Activated T-cell treated with anti-CD3 and anti-CD28 coated beads, Interleukin-2, amount 50 U/mL, for 4 hours (primary cell): ENCODE results near the gene ITGB7. TPM values are rescaled to one million over a fixed set of nuclear protein-coding genes. Genes with fewer than 3 reads are reported as not detected.
A peak's percentile ranks its signal among the peaks of the same experiment; 100 is the strongest.

Experiments used
- ATAC-seq, 2 donors: fragments of 200-7000 bp; cut with Tn5 transposase; one replicate each; pipeline ENCODE4 v1.10.0; 2021
- DNase-seq: peaks from one replicate; pipeline ENCODE4 v3.0.0-alpha.2; 2020
- H3K27me3 Mint-ChIP-seq: one replicate; pipeline ENCODE4 v1.8.0; 2021; ENCODE audit warnings: low read depth, mixed read lengths
- H3K36me3 Mint-ChIP-seq: one replicate; pipeline ENCODE4 v1.8.0; 2022; ENCODE audit warnings: mixed read lengths; ENCODE audit not compliant: insufficient read depth
- H3K4me1 Mint-ChIP-seq: one replicate; pipeline ENCODE4 v1.8.0; 2021; ENCODE audit warnings: low read depth, mixed read lengths
- H3K4me3 Mint-ChIP-seq: one replicate; pipeline ENCODE4 v1.8.0; 2021; ENCODE audit warnings: mild to moderate bottlenecking, moderate library complexity, mixed read lengths
- H3K9me3 Mint-ChIP-seq: one replicate; pipeline ENCODE4 v1.8.0; 2021; ENCODE audit warnings: mixed read lengths
- total RNA-seq, 3 donors: library from RNA; stranded (reverse); gene quantifications; one replicate each; pipeline ENCODE4 v1.2.1, GENCODE V29; 2021

ITGB7 gene
- total RNA-seq, 3 donors from 2014 or later = 82.1 to 140 (median 124) TPM

GRCh38 chr12:53235742-53236442, 28.8 kb upstream of the ITGB7 start:
- Mint-ChIP-seq H3K9me3 (no peaks in the 10 kb centered on the region), H3K27me3 (no peaks in the 10 kb centered on the region), H3K4me1 (peaks cover 56% of the 10 kb centered on the region), H3K36me3 (no peaks in the 10 kb centered on the region), H3K4me3 (peak overlapping the region; percentile 23)
- DNase-seq = no peak
- ATAC-seq = no peak

GRCh38 chr12:53235164-53235563, 28.1 kb upstream of the ITGB7 start:
- peaks cover 59% of the 10 kb centered on the region for H3K4me1 Mint-ChIP-seq
- H3K27me3 Mint-ChIP-seq = no peaks in the 10 kb centered on the region
- no peak for ATAC-seq
- H3K9me3 Mint-ChIP-seq = no peaks in the 10 kb centered on the region
- H3K4me3 Mint-ChIP-seq = peak overlapping the region; percentile 24
- no peak for DNase-seq
- no peaks in the 10 kb centered on the region for H3K36me3 Mint-ChIP-seq

GRCh38 chr12:53234271-53234914, 27.3 kb upstream of the ITGB7 start:
- H3K4me3 Mint-ChIP-seq = no peak overlapping the region
- no peaks in the 10 kb centered on the region for H3K36me3 Mint-ChIP-seq
- no peaks in the 10 kb centered on the region for H3K27me3 Mint-ChIP-seq
- ATAC-seq = no peak
- H3K9me3 Mint-ChIP-seq = no peaks in the 10 kb centered on the region
- peaks cover 67% of the 10 kb centered on the region for H3K4me1 Mint-ChIP-seq
- DNase-seq = no peak

- Mint-ChIP-seq H3K27me3 (no peaks in the 10 kb centered on the region), H3K4me1 (peaks cover 70% of the 10 kb centered on the region), H3K4me3 (peak overlapping the region; percentile 85), H3K36me3 (no peaks in the 10 kb centered on the region), H3K9me3 (no peaks in the 10 kb centered on the region)
- DNase-seq (no peak), ATAC-seq (no peak)
Measured at GRCh38 chr12:53233671-53234121, 26.6 kb upstream of the ITGB7 start.

- Mint-ChIP-seq H3K27me3 (no peaks in the 10 kb centered on the region), H3K4me3 (peak overlapping the region; percentile 85), H3K36me3 (no peaks in the 10 kb centered on the region), H3K9me3 (no peaks in the 10 kb centered on the region), H3K4me1 (peaks cover 75% of the 10 kb centered on the region)
- DNase-seq (no peak), ATAC-seq (peak; percentile 32 to 41)
Measured at GRCh38 chr12:53232646-53233461, 25.8 kb upstream of the ITGB7 start.

GRCh38 chr12:53231921-53232645, 25.0 kb upstream of the ITGB7 start, which contains the start of gene RARG:
Gene RARG, minus strand, starts transcription at chr12:53232209. Its CDS starts 4,664 bp downstream, at chr12:53227545.
- DNase-seq (peak; percentile 71), ATAC-seq (peak; percentile 74 to 75)
- Mint-ChIP-seq H3K4me1 (peaks cover 72% of the 10 kb centered on the region), H3K36me3 (peaks cover under 1% of the 10 kb centered on the region), H3K27me3 (no peaks in the 10 kb centered on the region), H3K9me3 (no peaks in the 10 kb centered on the region), H3K4me3 (peak within 1 kb of the TSS; percentile 85)

- H3K9me3 Mint-ChIP-seq = no peaks in the 10 kb centered on the region
- H3K4me3 Mint-ChIP-seq = peak overlapping the region; percentile 70
- H3K27me3 Mint-ChIP-seq = no peaks in the 10 kb centered on the region
- H3K4me1 Mint-ChIP-seq = peaks cover 71% of the 10 kb centered on the region
- DNase-seq = no peak
- no peak for ATAC-seq
- H3K36me3 Mint-ChIP-seq = peaks cover 4% of the 10 kb centered on the region
Measured at GRCh38 chr12:53231671-53231920, 24.5 kb upstream of the ITGB7 start.

GRCh38 chr12:53230108-53230845, 23.2 kb upstream of the ITGB7 start:
- H3K4me1 Mint-ChIP-seq = peaks cover 65% of the 10 kb centered on the region
- no peaks in the 10 kb centered on the region for H3K27me3 Mint-ChIP-seq
- DNase-seq (no peak), ATAC-seq (no peak)
- peak overlapping the region; percentile 56 for H3K4me3 Mint-ChIP-seq
- H3K36me3 Mint-ChIP-seq = peaks cover 4% of the 10 kb centered on the region
- no peaks in the 10 kb centered on the region for H3K9me3 Mint-ChIP-seq

- Mint-ChIP-seq H3K9me3 (no peaks in the 10 kb centered on the region), H3K4me3 (peak overlapping the region; percentile 56), H3K27me3 (no peaks in the 10 kb centered on the region), H3K36me3 (peaks cover 4% of the 10 kb centered on the region), H3K4me1 (peaks cover 70% of the 10 kb centered on the region)
- DNase-seq (no peak), ATAC-seq (no peak)
Measured at GRCh38 chr12:53229454-53229853, 22.4 kb upstream of the ITGB7 start.

GRCh38 chr12:53227836-53228235, 20.8 kb upstream of the ITGB7 start:
- ATAC-seq = no peak
- Mint-ChIP-seq H3K4me1 (peaks cover 71% of the 10 kb centered on the region), H3K36me3 (peaks cover 4% of the 10 kb centered on the region), H3K9me3 (no peaks in the 10 kb centered on the region), H3K27me3 (no peaks in the 10 kb centered on the region), H3K4me3 (no peak overlapping the region)
- no peak for DNase-seq

- Mint-ChIP-seq H3K4me3 (peak overlapping the region; percentile 4), H3K9me3 (no peaks in the 10 kb centered on the region), H3K36me3 (peaks cover 4% of the 10 kb centered on the region), H3K4me1 (peaks cover 71% of the 10 kb centered on the region), H3K27me3 (no peaks in the 10 kb centered on the region)
- ATAC-seq (no peak), DNase-seq (no peak)
Measured at GRCh38 chr12:53227341-53227740, 20.3 kb upstream of the ITGB7 start.

- Mint-ChIP-seq H3K27me3 (no peaks in the 10 kb centered on the region), H3K36me3 (peaks cover 4% of the 10 kb centered on the region), H3K4me1 (peaks cover 75% of the 10 kb centered on the region), H3K4me3 (peak overlapping the region; percentile 4), H3K9me3 (no peaks in the 10 kb centered on the region)
- ATAC-seq = no peak
- no peak for DNase-seq
Measured at GRCh38 chr12:53226815-53227214, 19.8 kb upstream of the ITGB7 start.

- peaks cover 4% of the 10 kb centered on the region for H3K36me3 Mint-ChIP-seq
- DNase-seq = no peak
- ATAC-seq = no peak
- no peaks in the 10 kb centered on the region for H3K9me3 Mint-ChIP-seq
- H3K27me3 Mint-ChIP-seq = no peaks in the 10 kb centered on the region
- H3K4me1 Mint-ChIP-seq = peaks cover 70% of the 10 kb centered on the region
- no peak overlapping the region for H3K4me3 Mint-ChIP-seq
Measured at GRCh38 chr12:53225635-53226424, 18.8 kb upstream of the ITGB7 start.
